Measurements from ENCODE around the gene MEF2D.

Gene MEF2D

GRCh38 chr1:156499842-156500542, 583 bp downstream of the MEF2D start:
- peaks cover 78% of the 10 kb centered on the region for H3K4me1 Mint-ChIP-seq (ENCODE audit: low read depth)
- H3K36me3 Mint-ChIP-seq (ENCODE audit: low read depth), result peaks cover 18% of the 10 kb centered on the region
- H3K27ac Mint-ChIP-seq, result peak overlapping the region; percentile 90
- H3K27me3 Mint-ChIP-seq, result no peaks in the 10 kb centered on the region
- H3K4me3 Mint-ChIP-seq, result peak overlapping the region; percentile 92
- DNase-seq, result no peak
- no peaks in the 10 kb centered on the region for H3K9me3 Mint-ChIP-seq

GRCh38 chr1:156499194-156499841, 1.3 kb downstream of the MEF2D start:
- DNase-seq, result no peak
- H3K4me3 Mint-ChIP-seq, result peak overlapping the region; percentile 92
- H3K27me3 Mint-ChIP-seq, result no peaks in the 10 kb centered on the region
- peaks cover 78% of the 10 kb centered on the region for H3K4me1 Mint-ChIP-seq (ENCODE audit: low read depth)
- no peaks in the 10 kb centered on the region for H3K9me3 Mint-ChIP-seq
- H3K36me3 Mint-ChIP-seq (ENCODE audit: low read depth), result peaks cover 24% of the 10 kb centered on the region
- peak overlapping the region; percentile 78 for H3K27ac Mint-ChIP-seq

GRCh38 chr1:156498432-156499193, 2.0 kb downstream of the MEF2D start:
- no peaks in the 10 kb centered on the region for H3K27me3 Mint-ChIP-seq
- H3K4me3 Mint-ChIP-seq, result peak overlapping the region; percentile 92
- peaks cover 26% of the 10 kb centered on the region for H3K36me3 Mint-ChIP-seq (ENCODE audit: low read depth)
- H3K4me1 Mint-ChIP-seq (ENCODE audit: low read depth), result peaks cover 78% of the 10 kb centered on the region
- H3K9me3 Mint-ChIP-seq, result no peaks in the 10 kb centered on the region
- peak; percentile 32 for DNase-seq
- H3K27ac Mint-ChIP-seq, result peak overlapping the region; percentile 81

- H3K4me1 Mint-ChIP-seq (ENCODE audit: low read depth), result peaks cover 78% of the 10 kb centered on the region
- H3K4me3 Mint-ChIP-seq, result peak overlapping the region; percentile 92
- peak overlapping the region; percentile 81 for H3K27ac Mint-ChIP-seq
- DNase-seq, result no peak
- H3K36me3 Mint-ChIP-seq (ENCODE audit: low read depth), result peaks cover 27% of the 10 kb centered on the region
- no peaks in the 10 kb centered on the region for H3K9me3 Mint-ChIP-seq
- H3K27me3 Mint-ChIP-seq, result no peaks in the 10 kb centered on the region
Measured at GRCh38 chr1:156497743-156498431, 2.7 kb downstream of the MEF2D start.

GRCh38 chr1:156497078-156497742, 3.4 kb downstream of the MEF2D start:
- Mint-ChIP-seq H3K27ac (peak overlapping the region; percentile 81), H3K27me3 (no peaks in the 10 kb centered on the region), H3K36me3 (ENCODE audit: low read depth) (peaks cover 34% of the 10 kb centered on the region), H3K9me3 (no peaks in the 10 kb centered on the region), H3K4me1 (ENCODE audit: low read depth) (peaks cover 78% of the 10 kb centered on the region), H3K4me3 (peak overlapping the region; percentile 92)
- DNase-seq, result no peak

- Mint-ChIP-seq H3K9me3 (no peaks in the 10 kb centered on the region), H3K4me3 (peak overlapping the region; percentile 32), H3K36me3 (ENCODE audit: low read depth) (peaks cover 41% of the 10 kb centered on the region), H3K27me3 (no peaks in the 10 kb centered on the region), H3K4me1 (ENCODE audit: low read depth) (peaks cover 78% of the 10 kb centered on the region), H3K27ac (peak overlapping the region; percentile 81)
- no peak for DNase-seq
Measured at GRCh38 chr1:156496211-156496761, 4.3 kb downstream of the MEF2D start.

GRCh38 chr1:156495401-156496140, 5.0 kb downstream of the MEF2D start:
- no peaks in the 10 kb centered on the region for H3K9me3 Mint-ChIP-seq
- no peak overlapping the region for H3K4me3 Mint-ChIP-seq
- H3K27ac Mint-ChIP-seq, result peak overlapping the region; percentile 81

GRCh38 chr1:156494309-156494895, 6.2 kb downstream of the MEF2D start:
- Mint-ChIP-seq H3K27ac (peak overlapping the region; percentile 67), H3K9me3 (no peaks in the 10 kb centered on the region), H3K27me3 (no peaks in the 10 kb centered on the region), H3K36me3 (ENCODE audit: low read depth) (peaks cover 37% of the 10 kb centered on the region), H3K4me3 (no peak overlapping the region), H3K4me1 (ENCODE audit: low read depth) (peaks cover 97% of the 10 kb centered on the region)
- DNase-seq, result no peak

More at GRCh38 chr1:156495401-156496140, 5.0 kb downstream of the MEF2D start:
- Mint-ChIP-seq H3K36me3 (ENCODE audit: low read depth) (peaks cover 41% of the 10 kb centered on the region), H3K27me3 (no peaks in the 10 kb centered on the region), H3K4me1 (ENCODE audit: low read depth) (peaks cover 85% of the 10 kb centered on the region)
- DNase-seq, result no peak

- DNase-seq, result no peak
- H3K4me3 Mint-ChIP-seq, result no peak overlapping the region
- peak overlapping the region; percentile 67 for H3K27ac Mint-ChIP-seq
- H3K4me1 Mint-ChIP-seq (ENCODE audit: low read depth), result peaks cover 100% of the 10 kb centered on the region
- no peaks in the 10 kb centered on the region for H3K9me3 Mint-ChIP-seq
- peaks cover 37% of the 10 kb centered on the region for H3K36me3 Mint-ChIP-seq (ENCODE audit: low read depth)
- no peaks in the 10 kb centered on the region for H3K27me3 Mint-ChIP-seq
Measured at GRCh38 chr1:156493742-156494141, 6.8 kb downstream of the MEF2D start.

- Mint-ChIP-seq H3K36me3 (ENCODE audit: low read depth) (peaks cover 37% of the 10 kb centered on the region), H3K27me3 (no peaks in the 10 kb centered on the region), H3K9me3 (no peaks in the 10 kb centered on the region), H3K4me3 (peak overlapping the region; percentile 16), H3K27ac (peak overlapping the region; percentile 90), H3K4me1 (ENCODE audit: low read depth) (peaks cover 100% of the 10 kb centered on the region)
- no peak for DNase-seq
Measured at GRCh38 chr1:156493154-156493631, 7.4 kb downstream of the MEF2D start.

GRCh38 chr1:156492591-156493080, 7.9 kb downstream of the MEF2D start:
- Mint-ChIP-seq H3K27ac (peak overlapping the region; percentile 90), H3K9me3 (no peaks in the 10 kb centered on the region), H3K4me3 (peak overlapping the region; percentile 16), H3K4me1 (ENCODE audit: low read depth) (peaks cover 100% of the 10 kb centered on the region), H3K36me3 (ENCODE audit: low read depth) (peaks cover 39% of the 10 kb centered on the region), H3K27me3 (no peaks in the 10 kb centered on the region)
- no peak for DNase-seq

- peak overlapping the region; percentile 90 for H3K27ac Mint-ChIP-seq
- no peaks in the 10 kb centered on the region for H3K27me3 Mint-ChIP-seq
- peaks cover 38% of the 10 kb centered on the region for H3K36me3 Mint-ChIP-seq (ENCODE audit: low read depth)
- H3K4me1 Mint-ChIP-seq (ENCODE audit: low read depth), result peaks cover 100% of the 10 kb centered on the region
- H3K4me3 Mint-ChIP-seq, result peak overlapping the region; percentile 16
- no peaks in the 10 kb centered on the region for H3K9me3 Mint-ChIP-seq
- no peak for DNase-seq
Measured at GRCh38 chr1:156492013-156492590, 8.5 kb downstream of the MEF2D start.

Data from activated T-cell treated with anti-CD3 and anti-CD28 coated beads, Interleukin-2, amount 50 U/mL, for 24 hours (primary cell).